Measurements from ENCODE around the gene PTPN4. TPM values are rescaled to one million over a fixed set of nuclear protein-coding genes. Genes with fewer than 3 reads are reported as not detected.

PTPN4 gene
- total and polyA plus RNA-seq, 2 donors from 2014 or later, result 7.4 to 46.4 TPM

DNA sequence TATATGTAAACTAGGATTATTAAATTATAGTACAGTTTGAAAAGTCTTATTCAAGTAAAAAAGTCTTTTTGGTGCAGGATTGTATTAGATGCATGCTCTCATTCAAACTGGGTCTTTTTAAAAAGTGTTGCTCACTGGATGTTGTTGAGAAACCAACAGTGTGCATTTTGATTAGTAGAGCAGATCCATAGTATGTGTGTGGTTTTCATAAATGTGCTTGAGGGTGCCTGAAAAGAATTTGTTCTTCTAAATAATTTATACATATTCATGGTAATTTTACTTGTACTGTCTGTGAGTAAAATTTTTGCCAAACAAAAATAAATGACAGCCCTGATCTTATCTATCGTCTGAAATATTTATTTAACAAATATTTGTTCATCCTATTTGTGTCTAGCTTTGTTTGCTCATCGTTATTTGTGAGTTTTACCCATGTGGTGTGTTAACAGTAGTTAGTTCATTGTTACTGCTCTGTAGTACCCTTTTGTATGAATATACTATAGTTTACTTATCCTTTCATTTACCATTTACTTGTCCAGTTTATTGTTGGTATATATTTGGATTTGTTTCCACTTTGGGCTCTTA, 50.4 kb downstream of the PTPN4 start:
- Histone ChIP-seq H3K27ac (ENCODE audit: low read depth in 2 of 2, low read length in 2 of 2) (no peak overlapping the region), H3K4me3 (ENCODE audit: low read length in 3 of 3) (no peak overlapping the region), H3K4me1 (ENCODE audit: control insufficient read depth in 2 of 3, insufficient read depth in 2 of 3, low read depth in 1 of 3, low read length in 3 of 3) (no peaks in the 10 kb centered on the region), H3K27me3 (ENCODE audit: control insufficient read depth, insufficient read depth, low read length) (no peaks in the 10 kb centered on the region), H3K9me3 (ENCODE audit: control insufficient read depth in 2 of 3, insufficient read depth in 1 of 3, low read length in 3 of 3) (no peaks in the 10 kb centered on the region), H3K9ac (ENCODE audit: low read length in 3 of 3) (no peak overlapping the region), H3K36me3 (ENCODE audit: control insufficient read depth in 2 of 3, insufficient read depth in 3 of 3, low read length in 3 of 3) (no peaks in the 10 kb centered on the region)
- DNase-seq (no peak), FAIRE-seq (no peak)
- TF ChIP-seq, protein P1, sequence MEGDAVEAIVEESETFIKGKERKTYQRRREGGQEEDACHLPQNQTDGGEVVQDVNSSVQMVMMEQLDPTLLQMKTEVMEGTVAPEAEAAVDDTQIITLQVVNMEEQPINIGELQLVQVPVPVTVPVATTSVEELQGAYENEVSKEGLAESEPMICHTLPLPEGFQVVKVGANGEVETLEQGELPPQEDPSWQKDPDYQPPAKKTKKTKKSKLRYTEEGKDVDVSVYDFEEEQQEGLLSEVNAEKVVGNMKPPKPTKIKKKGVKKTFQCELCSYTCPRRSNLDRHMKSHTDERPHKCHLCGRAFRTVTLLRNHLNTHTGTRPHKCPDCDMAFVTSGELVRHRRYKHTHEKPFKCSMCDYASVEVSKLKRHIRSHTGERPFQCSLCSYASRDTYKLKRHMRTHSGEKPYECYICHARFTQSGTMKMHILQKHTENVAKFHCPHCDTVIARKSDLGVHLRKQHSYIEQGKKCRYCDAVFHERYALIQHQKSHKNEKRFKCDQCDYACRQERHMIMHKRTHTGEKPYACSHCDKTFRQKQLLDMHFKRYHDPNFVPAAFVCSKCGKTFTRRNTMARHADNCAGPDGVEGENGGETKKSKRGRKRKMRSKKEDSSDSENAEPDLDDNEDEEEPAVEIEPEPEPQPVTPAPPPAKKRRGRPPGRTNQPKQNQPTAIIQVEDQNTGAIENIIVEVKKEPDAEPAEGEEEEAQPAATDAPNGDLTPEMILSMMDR (IDR thresholded peaks at IDR 0.05; ENCODE audit: borderline replicate concordance, extremely low read depth, insufficient read depth), result no peak
- intact Hi-C loops (cut with DNase I), result no loop called here

DNA sequence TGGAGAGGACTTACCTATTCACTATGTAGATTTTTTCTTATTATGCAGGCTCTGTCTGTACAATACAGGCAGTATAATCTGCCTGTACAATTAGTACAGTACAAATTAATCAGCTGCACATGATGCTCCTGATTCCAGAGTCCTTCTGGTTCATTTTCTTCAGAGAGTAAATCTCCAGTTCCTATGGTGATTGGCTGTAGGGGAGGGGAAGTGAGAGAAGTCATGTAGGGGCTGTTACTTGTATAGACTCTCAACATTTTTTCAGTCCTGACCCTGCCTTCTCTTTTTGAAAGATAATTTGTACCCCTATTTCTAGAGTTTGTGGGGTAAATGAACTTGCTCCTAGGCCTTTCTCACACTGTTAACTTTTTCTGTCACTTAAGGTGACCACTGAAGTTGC, 54.5 kb downstream of the PTPN4 start:
- intact Hi-C loops (cut with DNase I), result no loop called here
- H3K9me3 ChIP-seq (ENCODE audit: control insufficient read depth in 2 of 3, insufficient read depth in 1 of 3, low read length in 3 of 3), result no peaks in the 10 kb centered on the region
- FAIRE-seq (no peak), DNase-seq (no peak)
- H3K4me3 ChIP-seq (ENCODE audit: low read length in 3 of 3), result no peak overlapping the region
- no peak overlapping the region for H3K9ac ChIP-seq (ENCODE audit: low read length in 3 of 3)
- no peak overlapping the region for H3K27ac ChIP-seq (ENCODE audit: low read depth in 2 of 2, low read length in 2 of 2)
- H3K36me3 ChIP-seq (ENCODE audit: control insufficient read depth in 2 of 3, insufficient read depth in 3 of 3, low read length in 3 of 3), result no peaks in the 10 kb centered on the region
- H3K27me3 ChIP-seq (ENCODE audit: control insufficient read depth, insufficient read depth, low read length), result no peaks in the 10 kb centered on the region
- no peaks in the 10 kb centered on the region for H3K4me1 ChIP-seq (ENCODE audit: control insufficient read depth in 2 of 3, insufficient read depth in 2 of 3, low read depth in 1 of 3, low read length in 3 of 3)
- TF ChIP-seq, protein P1 (IDR thresholded peaks at IDR 0.05; ENCODE audit: borderline replicate concordance, extremely low read depth, insufficient read depth), result no peak

GRCh38 chr2:119818792-119819191, 59.1 kb downstream of the PTPN4 start:
- Histone ChIP-seq H3K27me3 (ENCODE audit: control insufficient read depth, insufficient read depth, low read length) (no peaks in the 10 kb centered on the region), H3K36me3 (ENCODE audit: control insufficient read depth in 2 of 3, insufficient read depth in 3 of 3, low read length in 3 of 3) (no peaks in the 10 kb centered on the region), H3K9ac (ENCODE audit: low read length in 3 of 3) (no peak overlapping the region), H3K4me1 (ENCODE audit: control insufficient read depth in 2 of 3, insufficient read depth in 2 of 3, low read depth in 1 of 3, low read length in 3 of 3) (no peaks in the 10 kb centered on the region), H3K27ac (ENCODE audit: low read depth in 2 of 2, low read length in 2 of 2) (no peak overlapping the region), H3K4me3 (ENCODE audit: low read length in 3 of 3) (no peak overlapping the region), H3K9me3 (ENCODE audit: control insufficient read depth in 2 of 3, insufficient read depth in 1 of 3, low read length in 3 of 3) (no peaks in the 10 kb centered on the region)
- no peak for FAIRE-seq
- DNase-seq, result no peak
- intact Hi-C loops (cut with DNase I), result no loop called here
- TF ChIP-seq, protein P1 (IDR thresholded peaks at IDR 0.05; ENCODE audit: borderline replicate concordance, extremely low read depth, insufficient read depth), result no peak

DNA sequence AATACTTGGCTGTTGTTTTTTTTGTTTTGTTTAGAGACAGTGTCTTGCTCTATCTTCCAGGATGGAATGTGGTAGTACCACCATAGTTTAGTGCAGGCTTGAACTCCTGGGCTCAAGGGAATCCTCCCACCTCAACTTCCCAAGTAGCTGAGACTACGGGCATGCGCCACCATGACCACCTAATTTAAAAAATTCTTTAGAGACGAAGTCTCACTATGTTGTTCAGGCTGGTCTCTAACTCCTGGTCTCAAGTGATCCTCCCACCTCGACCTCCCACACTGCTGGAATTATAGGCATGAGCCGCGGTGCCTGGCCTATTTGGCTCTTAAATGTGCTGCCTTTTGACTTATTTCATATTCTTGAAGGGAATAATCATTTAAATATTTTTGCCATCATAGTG, 60.1 kb downstream of the PTPN4 start:
- Histone ChIP-seq H3K9ac (ENCODE audit: low read length in 3 of 3) (no peak overlapping the region), H3K27me3 (ENCODE audit: control insufficient read depth, insufficient read depth, low read length) (no peaks in the 10 kb centered on the region), H3K4me3 (ENCODE audit: low read length in 3 of 3) (no peak overlapping the region), H3K9me3 (ENCODE audit: control insufficient read depth in 2 of 3, insufficient read depth in 1 of 3, low read length in 3 of 3) (no peaks in the 10 kb centered on the region), H3K36me3 (ENCODE audit: control insufficient read depth in 2 of 3, insufficient read depth in 3 of 3, low read length in 3 of 3) (no peaks in the 10 kb centered on the region), H3K27ac (ENCODE audit: low read depth in 2 of 2, low read length in 2 of 2) (no peak overlapping the region), H3K4me1 (ENCODE audit: control insufficient read depth in 2 of 3, insufficient read depth in 2 of 3, low read depth in 1 of 3, low read length in 3 of 3) (no peaks in the 10 kb centered on the region)
- DNase-seq, result peak in 1 of 5 donors; percentile 1
- TF ChIP-seq, protein P1 (IDR thresholded peaks at IDR 0.05; ENCODE audit: borderline replicate concordance, extremely low read depth, insufficient read depth), result no peak
- no peak for FAIRE-seq
- intact Hi-C loops (cut with DNase I), result no loop called here

Data from kidney (tissue), 14 donors.